ENCODE results near the gene GMDS. TPM values are rescaled to one million over a fixed set of nuclear protein-coding genes. Genes with fewer than 3 reads are reported as not detected.

The GMDS gene
- total and polyA plus RNA-seq, 2 experiments from 2014 or later = 30.1 to 36.5 TPM

- no peak for TF ChIP-seq ETS1 (IDR thresholded peaks at IDR 0.05)
- TF ChIP-seq, protein P1, sequence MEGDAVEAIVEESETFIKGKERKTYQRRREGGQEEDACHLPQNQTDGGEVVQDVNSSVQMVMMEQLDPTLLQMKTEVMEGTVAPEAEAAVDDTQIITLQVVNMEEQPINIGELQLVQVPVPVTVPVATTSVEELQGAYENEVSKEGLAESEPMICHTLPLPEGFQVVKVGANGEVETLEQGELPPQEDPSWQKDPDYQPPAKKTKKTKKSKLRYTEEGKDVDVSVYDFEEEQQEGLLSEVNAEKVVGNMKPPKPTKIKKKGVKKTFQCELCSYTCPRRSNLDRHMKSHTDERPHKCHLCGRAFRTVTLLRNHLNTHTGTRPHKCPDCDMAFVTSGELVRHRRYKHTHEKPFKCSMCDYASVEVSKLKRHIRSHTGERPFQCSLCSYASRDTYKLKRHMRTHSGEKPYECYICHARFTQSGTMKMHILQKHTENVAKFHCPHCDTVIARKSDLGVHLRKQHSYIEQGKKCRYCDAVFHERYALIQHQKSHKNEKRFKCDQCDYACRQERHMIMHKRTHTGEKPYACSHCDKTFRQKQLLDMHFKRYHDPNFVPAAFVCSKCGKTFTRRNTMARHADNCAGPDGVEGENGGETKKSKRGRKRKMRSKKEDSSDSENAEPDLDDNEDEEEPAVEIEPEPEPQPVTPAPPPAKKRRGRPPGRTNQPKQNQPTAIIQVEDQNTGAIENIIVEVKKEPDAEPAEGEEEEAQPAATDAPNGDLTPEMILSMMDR (conservative IDR thresholded peaks at IDR 0.05; ENCODE audit: low read depth in 2 of 2) = no peak
- no peak for TF ChIP-seq POLR2AphosphoS5 (IDR thresholded peaks at IDR 0.05; ENCODE audit: low read depth)
- TF ChIP-seq ZNF331 (CRISPR knock-in tag; IDR thresholded peaks at IDR 0.05; ENCODE audit: low read depth) = no peak
- no peak for TF ChIP-seq JUNB (IDR thresholded peaks at IDR 0.05; ENCODE audit: unreplicated experiment)
- no peak for TF ChIP-seq EZH2 (IDR thresholded peaks at IDR 0.05; ENCODE audit: low read depth, unreplicated experiment)
- no peak for TF ChIP-seq CREB1 (CRISPR knock-in tag; IDR thresholded peaks at IDR 0.05; ENCODE audit: low read depth)
- TF ChIP-seq NANOG (IDR thresholded peaks at IDR 0.05; ENCODE audit: borderline replicate concordance) = no peak
These were observed 657.9 kb downstream of the GMDS start (continued) for GRCh38 chr6:1587546-1587945.

DNA sequence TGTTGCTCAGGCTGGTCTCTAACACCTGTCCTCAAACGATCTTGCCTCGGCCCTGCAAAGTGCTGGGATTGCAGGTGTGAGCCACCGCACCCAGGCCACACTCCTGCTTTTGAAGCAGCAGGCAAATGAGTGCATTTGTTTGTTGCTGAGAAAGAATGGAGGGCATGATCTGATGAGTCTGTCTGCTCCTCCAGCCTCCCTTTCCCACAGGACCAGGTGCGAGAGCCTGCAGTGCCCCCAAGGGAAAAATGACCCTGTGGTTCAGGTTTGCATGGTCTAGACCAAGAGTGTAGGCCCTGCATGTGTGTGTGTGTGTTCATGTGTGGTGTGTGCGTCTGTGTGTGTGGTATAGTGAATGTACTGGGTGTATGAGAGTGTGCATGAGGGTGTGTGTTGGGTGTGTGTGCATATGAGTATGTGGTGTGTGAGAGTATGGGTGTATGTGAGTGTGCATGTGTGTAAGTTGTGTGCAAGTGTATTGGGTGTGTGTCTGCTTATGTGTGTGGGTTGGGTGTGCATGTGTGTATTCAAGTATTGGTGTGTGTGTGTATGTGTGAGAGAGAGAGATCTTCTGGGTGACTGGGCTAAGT lies 658.4 kb downstream of the GMDS start:
- H3K4me1 Mint-ChIP-seq = no peaks in the 10 kb centered on the region
- no peaks in the 10 kb centered on the region for H3K4me1 ChIP-seq (ENCODE audit: insufficient read depth)
- no peak overlapping the region for H2AFZ ChIP-seq
- H3K4me2 ChIP-seq = no peak overlapping the region
- H3K27me3 ChIP-seq (ENCODE audit: insufficient read depth) = no peaks in the 10 kb centered on the region
- TF ChIP-seq, protein P2, sequence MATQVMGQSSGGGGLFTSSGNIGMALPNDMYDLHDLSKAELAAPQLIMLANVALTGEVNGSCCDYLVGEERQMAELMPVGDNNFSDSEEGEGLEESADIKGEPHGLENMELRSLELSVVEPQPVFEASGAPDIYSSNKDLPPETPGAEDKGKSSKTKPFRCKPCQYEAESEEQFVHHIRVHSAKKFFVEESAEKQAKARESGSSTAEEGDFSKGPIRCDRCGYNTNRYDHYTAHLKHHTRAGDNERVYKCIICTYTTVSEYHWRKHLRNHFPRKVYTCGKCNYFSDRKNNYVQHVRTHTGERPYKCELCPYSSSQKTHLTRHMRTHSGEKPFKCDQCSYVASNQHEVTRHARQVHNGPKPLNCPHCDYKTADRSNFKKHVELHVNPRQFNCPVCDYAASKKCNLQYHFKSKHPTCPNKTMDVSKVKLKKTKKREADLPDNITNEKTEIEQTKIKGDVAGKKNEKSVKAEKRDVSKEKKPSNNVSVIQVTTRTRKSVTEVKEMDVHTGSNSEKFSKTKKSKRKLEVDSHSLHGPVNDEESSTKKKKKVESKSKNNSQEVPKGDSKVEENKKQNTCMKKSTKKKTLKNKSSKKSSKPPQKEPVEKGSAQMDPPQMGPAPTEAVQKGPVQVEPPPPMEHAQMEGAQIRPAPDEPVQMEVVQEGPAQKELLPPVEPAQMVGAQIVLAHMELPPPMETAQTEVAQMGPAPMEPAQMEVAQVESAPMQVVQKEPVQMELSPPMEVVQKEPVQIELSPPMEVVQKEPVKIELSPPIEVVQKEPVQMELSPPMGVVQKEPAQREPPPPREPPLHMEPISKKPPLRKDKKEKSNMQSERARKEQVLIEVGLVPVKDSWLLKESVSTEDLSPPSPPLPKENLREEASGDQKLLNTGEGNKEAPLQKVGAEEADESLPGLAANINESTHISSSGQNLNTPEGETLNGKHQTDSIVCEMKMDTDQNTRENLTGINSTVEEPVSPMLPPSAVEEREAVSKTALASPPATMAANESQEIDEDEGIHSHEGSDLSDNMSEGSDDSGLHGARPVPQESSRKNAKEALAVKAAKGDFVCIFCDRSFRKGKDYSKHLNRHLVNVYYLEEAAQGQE (IDR thresholded peaks at IDR 0.05; ENCODE audit: unreplicated experiment) = no peak
- TF ChIP-seq EZH2phosphoT487 (IDR thresholded peaks at IDR 0.05; ENCODE audit: unreplicated experiment) = no peak
- no peaks in the 10 kb centered on the region for H3K79me2 ChIP-seq (replicated peaks; ENCODE audit: insufficient read depth)
- no peak overlapping the region for H3K27ac ChIP-seq (ENCODE audit: low read depth)
- H3K36me3 ChIP-seq (ENCODE audit: insufficient read depth) = no peaks in the 10 kb centered on the region
- H3K9me2 ChIP-seq (ENCODE audit: insufficient read depth) = peaks cover 4% of the 10 kb centered on the region; the same call in 1 of the 2 replicates
- H3K36me3 Mint-ChIP-seq (ENCODE audit: low read depth) = no peaks in the 10 kb centered on the region
- H3K9me3 Mint-ChIP-seq = no peaks in the 10 kb centered on the region
- H3K4me3 Mint-ChIP-seq = no peak overlapping the region
- H4K20me1 ChIP-seq (replicated peaks; ENCODE audit: insufficient read depth) = no peaks in the 10 kb centered on the region
- H3K4me3 ChIP-seq = no peak overlapping the region
- no peak for DNase-seq (ENCODE audit: low spot score)
- peaks cover 8% of the 10 kb centered on the region for H3K27me3 Mint-ChIP-seq (ENCODE audit: insufficient read depth, low read depth, poor library complexity)
- no peak for ATAC-seq
- no peak overlapping the region for H3K27ac Mint-ChIP-seq
- no peaks in the 10 kb centered on the region for H3F3A ChIP-seq (replicated peaks; ENCODE audit: low read depth)
